Stimulated activated CD8-positive, alpha-beta memory T cell treated with anti-CD3 and anti-CD28 coated beads, Interleukin-4, amount 100 ng/mL, for 48 hours (primary cell): Measurements from ENCODE around the gene HSFX3.
"Not testable (repeated sequence)": the region's sequence is repeated elsewhere in the genome, so short reads cannot be mapped to it uniquely, and the experiment has no call there.

Experiments used
- DNase-seq: peaks from one replicate; pipeline ENCODE4 v3.0.0-alpha.2; 2020

The HSFX3 gene

GRCh38 chrX:149545545-149546543 is 3.9 kb downstream of the HSFX3 start:
- DNase-seq = not testable (repeated sequence)

GRCh38 chrX:149541521-149542047 is 8.1 kb downstream of the HSFX3 start:
- DNase-seq = no peak

GRCh38 chrX:149540621-149541520 is 8.9 kb downstream of the HSFX3 start, which contains the start of gene EOLA1:
Gene EOLA1 (plus strand): TSS chrX:149541012. CDS start chrX:149545631, 4,619 bp downstream.
- DNase-seq = peak; percentile 89

GRCh38 chrX:149540131-149540620 is 9.5 kb downstream of the HSFX3 start:
- peak; percentile 91 for DNase-seq

- peak; percentile 86 for DNase-seq
These were observed 10.2 kb downstream of the HSFX3 start for GRCh38 chrX:149539283-149540130.

- not testable (repeated sequence) for DNase-seq
These were observed 12.2 kb downstream of the HSFX3 start for GRCh38 chrX:149537474-149537873.

GRCh38 chrX:149534926-149535602 is 14.7 kb downstream of the HSFX3 start:
- DNase-seq = not testable (repeated sequence)

GRCh38 chrX:149533999-149534398 is 15.7 kb downstream of the HSFX3 start:
- DNase-seq = not testable (repeated sequence)

GRCh38 chrX:149532868-149533267 is 16.9 kb downstream of the HSFX3 start:
- not testable (repeated sequence) for DNase-seq

GRCh38 chrX:149531599-149531998 is 18.1 kb downstream of the HSFX3 start:
- no peak for DNase-seq

- DNase-seq = no peak
These were observed 21.3 kb downstream of the HSFX3 start for GRCh38 chrX:149528381-149528780.

- no peak for DNase-seq
These were observed 22.0 kb downstream of the HSFX3 start for GRCh38 chrX:149527705-149528104.

- DNase-seq = not testable (repeated sequence)
These were observed 23.2 kb downstream of the HSFX3 start for GRCh38 chrX:149526318-149527033.

- DNase-seq = not testable (repeated sequence)
These were observed 23.8 kb downstream of the HSFX3 start for GRCh38 chrX:149525903-149526302.

GRCh38 chrX:149525389-149525788 is 24.3 kb downstream of the HSFX3 start:
- DNase-seq = peak; percentile 59

GRCh38 chrX:149522916-149523315 is 26.8 kb downstream of the HSFX3 start:
- no peak for DNase-seq

- no peak for DNase-seq
These were observed 28.3 kb downstream of the HSFX3 start for GRCh38 chrX:149521438-149521837.

GRCh38 chrX:149520636-149521277 is 29.0 kb downstream of the HSFX3 start:
- not testable (repeated sequence) for DNase-seq

- DNase-seq = no peak
These were observed 31.5 kb downstream of the HSFX3 start for GRCh38 chrX:149518236-149518635.

- no peak for DNase-seq
These were observed 32.4 kb downstream of the HSFX3 start for GRCh38 chrX:149517308-149517707.
